Fibroblast of the aortic adventitia (primary cell): ENCODE data around the gene MAST2. TPM values are rescaled to one million over a fixed set of nuclear protein-coding genes. Genes with fewer than 3 reads are reported as not detected.
"Not testable (repeated sequence)": the region's sequence is repeated elsewhere in the genome, so short reads cannot be mapped to it uniquely, and the experiment has no call there.

Experiments
- DNase-seq: peaks from one replicate; pipeline ENCODE4 v3.0.0-alpha.2; 2010; ENCODE audit warnings: low read depth
- H3K4me3 ChIP-seq: 2 replicates; pipeline ENCODE4 v1.5.1; 2011; ENCODE audit warnings: low read depth, mild to moderate bottlenecking, control low read depth, low read length, moderate library complexity
- total RNA-seq: library from RNA; depleted of rRNA; stranded (reverse); fragments of >200 nt; gene quantifications from 2 replicates; pipeline ENCODE4 v1.2.3, GENCODE V29; 2012; ENCODE audit warnings: low replicate concordance
- TF ChIP-seq, protein P1 (sequence below): IDR thresholded peaks from 2 replicates; pipeline ENCODE4 v1.5.1; 2011; ENCODE audit warnings: mild to moderate bottlenecking, low read length, control low read depth, inconsistent platforms; ENCODE audit not compliant: insufficient read depth

MAST2 gene
- total RNA-seq, 1 donor, result 28.3 TPM

DNA sequence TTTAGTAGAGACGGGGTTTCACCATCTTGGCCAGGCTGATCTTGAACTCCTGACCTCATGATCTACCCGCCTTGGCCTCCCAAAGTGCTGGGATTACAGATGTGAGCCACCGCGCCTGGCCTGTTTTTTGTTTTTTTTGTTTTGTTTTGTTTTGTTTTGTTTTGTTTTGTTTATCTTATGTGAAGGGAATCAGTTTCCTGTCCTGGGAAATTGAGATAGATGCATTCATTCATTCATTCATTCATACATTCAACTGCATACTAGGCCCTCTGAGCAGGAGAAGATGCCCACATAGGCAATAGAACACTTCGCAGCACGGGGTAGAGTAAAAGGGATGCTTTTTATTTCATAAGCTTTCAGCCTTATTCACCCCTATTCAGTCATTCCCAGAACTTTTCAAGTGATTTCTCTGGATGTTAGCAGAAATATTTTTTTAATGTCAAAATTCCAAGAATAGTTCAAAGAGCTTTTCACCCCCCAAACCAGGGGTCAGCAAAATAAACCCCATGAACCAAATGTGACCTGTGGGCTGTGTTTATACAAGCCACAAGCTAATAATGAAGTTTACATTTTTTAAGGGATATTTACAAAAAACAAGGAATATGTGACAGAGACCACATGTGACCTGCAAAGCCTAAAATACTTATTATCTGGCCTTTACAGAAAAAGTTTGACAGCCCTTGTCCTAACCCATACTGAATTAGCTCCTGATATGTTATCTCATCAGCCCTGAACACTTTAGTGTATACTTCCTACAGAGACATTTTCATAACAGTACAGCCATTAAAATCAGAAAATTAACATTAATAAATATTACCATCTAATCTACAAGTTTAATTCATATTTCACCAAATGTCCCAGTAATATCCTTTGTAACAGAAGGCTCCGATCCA is 127.1 kb downstream of the MAST2 start:
- H3K4me3 ChIP-seq, result no peak overlapping the region
- no peak for DNase-seq
- TF ChIP-seq, protein P1, sequence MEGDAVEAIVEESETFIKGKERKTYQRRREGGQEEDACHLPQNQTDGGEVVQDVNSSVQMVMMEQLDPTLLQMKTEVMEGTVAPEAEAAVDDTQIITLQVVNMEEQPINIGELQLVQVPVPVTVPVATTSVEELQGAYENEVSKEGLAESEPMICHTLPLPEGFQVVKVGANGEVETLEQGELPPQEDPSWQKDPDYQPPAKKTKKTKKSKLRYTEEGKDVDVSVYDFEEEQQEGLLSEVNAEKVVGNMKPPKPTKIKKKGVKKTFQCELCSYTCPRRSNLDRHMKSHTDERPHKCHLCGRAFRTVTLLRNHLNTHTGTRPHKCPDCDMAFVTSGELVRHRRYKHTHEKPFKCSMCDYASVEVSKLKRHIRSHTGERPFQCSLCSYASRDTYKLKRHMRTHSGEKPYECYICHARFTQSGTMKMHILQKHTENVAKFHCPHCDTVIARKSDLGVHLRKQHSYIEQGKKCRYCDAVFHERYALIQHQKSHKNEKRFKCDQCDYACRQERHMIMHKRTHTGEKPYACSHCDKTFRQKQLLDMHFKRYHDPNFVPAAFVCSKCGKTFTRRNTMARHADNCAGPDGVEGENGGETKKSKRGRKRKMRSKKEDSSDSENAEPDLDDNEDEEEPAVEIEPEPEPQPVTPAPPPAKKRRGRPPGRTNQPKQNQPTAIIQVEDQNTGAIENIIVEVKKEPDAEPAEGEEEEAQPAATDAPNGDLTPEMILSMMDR, result no peak

DNA sequence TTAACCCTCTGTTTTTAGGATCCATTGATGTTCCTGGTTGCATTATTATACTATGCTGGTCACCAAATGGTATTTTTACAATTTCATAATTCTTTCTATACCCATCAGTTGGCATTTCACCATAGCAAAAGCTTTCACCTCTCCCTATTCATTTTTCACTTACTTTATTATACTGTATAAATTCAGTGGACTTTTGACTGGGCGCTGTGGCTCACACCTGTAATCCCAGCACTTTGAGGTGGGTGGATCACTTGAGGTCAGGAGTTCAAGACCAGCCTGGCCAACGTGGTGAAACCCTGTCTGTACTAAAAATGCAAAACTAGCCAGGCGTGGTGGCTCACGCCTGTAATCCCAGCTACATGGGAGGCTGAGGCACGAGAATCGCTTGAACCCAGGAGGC is 128.8 kb downstream of the MAST2 start:
- not testable (repeated sequence) for DNase-seq, H3K4me3 ChIP-seq

DNA sequence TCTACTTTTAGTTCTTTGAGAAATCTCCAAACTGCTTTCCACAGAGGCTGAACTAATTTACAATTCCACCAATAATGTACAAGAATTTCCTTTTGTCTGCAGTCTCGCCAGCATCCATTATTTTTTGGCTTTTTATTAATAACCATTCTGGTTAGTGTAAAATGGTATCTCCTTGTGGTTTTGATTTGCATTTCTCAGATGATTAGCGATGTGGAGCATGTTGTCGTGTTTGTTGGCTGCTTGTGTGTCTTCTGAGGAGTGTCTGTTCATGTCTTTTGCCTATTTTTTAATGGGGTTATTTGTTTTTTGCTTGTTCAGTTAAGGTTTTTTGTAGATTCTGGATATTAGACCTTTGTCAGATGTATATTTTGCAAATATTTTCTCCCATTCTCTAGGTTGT is 131.5 kb downstream of the MAST2 start:
- TF ChIP-seq, protein P1, result no peak
- no peak for DNase-seq
- no peak overlapping the region for H3K4me3 ChIP-seq

DNA sequence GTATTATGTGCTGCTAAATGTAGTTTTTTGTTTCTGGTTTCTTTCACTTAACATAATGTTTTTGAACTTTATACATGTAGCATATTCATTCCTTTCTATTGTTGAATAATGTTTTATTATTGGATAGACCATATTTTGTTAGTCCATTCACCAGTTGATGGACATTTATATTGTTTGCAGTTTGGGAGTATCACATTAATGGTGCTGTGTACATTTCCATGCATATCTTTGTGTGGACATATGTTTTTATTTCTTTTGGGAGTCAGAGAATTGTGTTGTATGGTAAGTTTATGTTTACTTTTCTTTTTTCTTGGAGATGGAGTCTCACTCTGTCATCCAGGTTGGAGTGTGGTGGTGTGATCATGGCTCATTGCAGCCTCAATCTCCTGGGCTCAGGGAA is 134.6 kb downstream of the MAST2 start:
- no peak overlapping the region for H3K4me3 ChIP-seq
- no peak for DNase-seq
- TF ChIP-seq, protein P1, result no peak

DNA sequence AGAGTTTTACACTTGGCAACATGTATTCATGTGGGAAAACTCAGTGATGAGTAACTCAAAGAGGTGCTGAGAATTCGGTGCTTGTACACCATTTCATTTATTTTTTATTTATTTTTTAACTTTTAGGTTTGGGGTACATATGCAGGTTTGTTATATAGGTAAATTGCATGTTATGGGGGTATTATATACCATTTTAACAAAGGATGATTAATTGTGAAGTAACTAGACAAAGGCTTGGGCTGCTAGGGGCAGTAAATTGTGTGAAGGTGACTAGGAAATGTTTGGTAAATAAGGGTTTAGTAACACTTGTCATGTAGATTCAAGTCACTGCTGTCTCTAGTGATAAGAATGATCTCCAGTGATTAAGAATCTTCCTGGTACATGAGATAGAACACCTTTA is 139.0 kb downstream of the MAST2 start:
- TF ChIP-seq, protein P1, result no peak
- DNase-seq, result no peak
- H3K4me3 ChIP-seq, result no peak overlapping the region

DNA sequence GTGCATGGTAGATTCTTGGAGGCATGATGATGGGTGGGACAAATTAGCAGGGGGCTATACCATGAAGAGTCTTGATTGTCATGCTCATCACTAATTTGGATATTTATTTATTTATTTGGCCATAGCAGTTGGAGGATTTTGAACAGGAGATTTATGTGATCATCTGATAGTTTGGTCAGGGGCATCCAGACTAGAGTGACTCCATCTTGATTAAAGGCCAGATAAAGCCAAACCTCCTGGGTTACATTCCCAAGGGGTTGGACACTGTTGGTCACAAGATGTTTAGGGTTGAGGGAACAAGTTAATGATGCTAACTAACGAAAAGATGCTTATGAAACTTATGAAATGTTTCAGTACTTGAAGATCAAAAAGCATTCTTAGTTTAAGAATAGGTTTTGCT is 139.8 kb downstream of the MAST2 start:
- no peak for DNase-seq
- TF ChIP-seq, protein P1, result no peak
- no peak overlapping the region for H3K4me3 ChIP-seq

DNA sequence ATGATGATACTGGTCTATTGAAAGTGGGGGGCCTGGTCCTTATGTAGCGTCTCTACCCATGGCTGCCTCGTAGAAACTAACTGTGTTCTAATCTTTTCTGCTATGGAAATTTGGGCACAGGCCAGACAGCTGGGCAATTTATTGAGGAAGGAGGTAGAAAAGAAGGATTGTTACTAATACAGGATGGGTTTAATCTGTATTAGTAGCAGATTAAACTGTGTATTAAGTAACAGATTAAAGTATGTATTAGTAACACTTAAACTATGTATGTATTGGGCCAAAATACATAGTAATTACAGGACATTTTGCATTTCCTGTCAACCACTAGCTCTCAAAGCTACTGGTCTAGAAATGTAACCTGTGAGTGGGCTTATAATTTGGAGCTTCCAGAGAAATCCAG is 142.0 kb downstream of the MAST2 start:
- TF ChIP-seq, protein P1, result no peak
- DNase-seq, result peak; percentile 68
- no peak overlapping the region for H3K4me3 ChIP-seq

DNA sequence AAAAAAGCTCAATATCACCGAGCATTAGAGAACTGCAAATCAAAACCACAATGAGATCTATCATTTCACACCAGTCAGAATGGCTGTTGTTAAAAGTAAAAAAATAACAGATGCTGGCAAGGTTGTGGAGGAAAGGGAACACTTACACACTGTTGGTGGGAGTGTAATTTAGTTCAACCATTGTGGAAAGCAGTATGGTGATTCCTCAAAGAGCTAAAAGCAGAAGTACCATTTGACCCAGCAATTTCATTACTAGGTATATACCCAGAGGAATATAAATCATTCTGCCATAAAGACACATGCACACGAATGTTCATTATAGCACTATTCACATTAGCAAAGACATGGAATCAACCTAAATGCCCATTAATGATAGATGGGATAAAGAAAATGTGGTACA is 146.1 kb downstream of the MAST2 start:
- H3K4me3 ChIP-seq, DNase-seq: not testable (repeated sequence)
